ENCODE results near the gene PMIS2. TPM values are rescaled to one million over a fixed set of nuclear protein-coding genes. Genes with fewer than 3 reads are reported as not detected.

The PMIS2 gene
- total RNA-seq (ENCODE audit: unreplicated experiment): not detected
- long read RNA-seq: 0 reads

GRCh38 chr19:35585848-35586247 lies at the start of gene PMIS2:
Gene PMIS2, plus strand, starts transcription at chr19:35586173. Its CDS starts 87 bp downstream, at chr19:35586260.
- Mint-ChIP-seq H3K27me3 (ENCODE audit: unreplicated experiment) (peaks cover 3% of the 10 kb centered on the region), H3K36me3 (ENCODE audit: low read depth, unreplicated experiment) (no peaks in the 10 kb centered on the region), H3K27ac (ENCODE audit: unreplicated experiment) (no peak within 1 kb of the TSS), H3K4me3 (ENCODE audit: unreplicated experiment) (no peak within 1 kb of the TSS), H3K4me1 (ENCODE audit: unreplicated experiment) (no peaks in the 10 kb centered on the region), H3K9me3 (ENCODE audit: unreplicated experiment) (no peaks in the 10 kb centered on the region)
- DNase-seq (ENCODE audit: low spot score): no peak
- no peak for TF ChIP-seq CTCF (IDR thresholded peaks at IDR 0.05; ENCODE audit: unreplicated experiment)

GRCh38 chr19:35539314-35539713 lies 46.7 kb upstream of the PMIS2 start:
- Mint-ChIP-seq H3K9me3 (ENCODE audit: unreplicated experiment) (no peaks in the 10 kb centered on the region), H3K27ac (ENCODE audit: unreplicated experiment) (no peak overlapping the region)
- TF ChIP-seq CTCF (IDR thresholded peaks at IDR 0.05; ENCODE audit: unreplicated experiment): no peak

GRCh38 chr19:35539850-35540249 lies 46.1 kb upstream of the PMIS2 start:
- Mint-ChIP-seq H3K9me3 (ENCODE audit: unreplicated experiment) (no peaks in the 10 kb centered on the region), H3K4me1 (ENCODE audit: unreplicated experiment) (peaks cover 7% of the 10 kb centered on the region), H3K36me3 (ENCODE audit: low read depth, unreplicated experiment) (peaks cover 11% of the 10 kb centered on the region), H3K27me3 (ENCODE audit: unreplicated experiment) (peaks cover 9% of the 10 kb centered on the region), H3K27ac (ENCODE audit: unreplicated experiment) (no peak overlapping the region), H3K4me3 (ENCODE audit: unreplicated experiment) (no peak overlapping the region)
- no peak for DNase-seq (ENCODE audit: low spot score)
- TF ChIP-seq CTCF (IDR thresholded peaks at IDR 0.05; ENCODE audit: unreplicated experiment): no peak

More at GRCh38 chr19:35539314-35539713, 46.7 kb upstream of the PMIS2 start:
- H3K4me1 Mint-ChIP-seq (ENCODE audit: unreplicated experiment): peaks cover 1% of the 10 kb centered on the region
- peaks cover 11% of the 10 kb centered on the region for H3K36me3 Mint-ChIP-seq (ENCODE audit: low read depth, unreplicated experiment)
- DNase-seq (ENCODE audit: low spot score): no peak
- peaks cover 7% of the 10 kb centered on the region for H3K27me3 Mint-ChIP-seq (ENCODE audit: unreplicated experiment)
- H3K4me3 Mint-ChIP-seq (ENCODE audit: unreplicated experiment): no peak overlapping the region

- no peak for TF ChIP-seq CTCF (IDR thresholded peaks at IDR 0.05; ENCODE audit: unreplicated experiment)
- Mint-ChIP-seq H3K4me1 (ENCODE audit: unreplicated experiment) (peaks cover 7% of the 10 kb centered on the region), H3K4me3 (ENCODE audit: unreplicated experiment) (peak overlapping the region; percentile 57), H3K9me3 (ENCODE audit: unreplicated experiment) (no peaks in the 10 kb centered on the region), H3K27ac (ENCODE audit: unreplicated experiment) (no peak overlapping the region), H3K36me3 (ENCODE audit: low read depth, unreplicated experiment) (peaks cover 11% of the 10 kb centered on the region), H3K27me3 (ENCODE audit: unreplicated experiment) (peaks cover 9% of the 10 kb centered on the region)
- DNase-seq (ENCODE audit: low spot score): no peak
These were observed 45.5 kb upstream of the PMIS2 start for GRCh38 chr19:35540356-35540927.

GRCh38 chr19:35542209-35542608 lies 43.8 kb upstream of the PMIS2 start:
- Mint-ChIP-seq H3K9me3 (ENCODE audit: unreplicated experiment) (no peaks in the 10 kb centered on the region), H3K4me1 (ENCODE audit: unreplicated experiment) (peaks cover 13% of the 10 kb centered on the region), H3K27ac (ENCODE audit: unreplicated experiment) (no peak overlapping the region), H3K4me3 (ENCODE audit: unreplicated experiment) (no peak overlapping the region), H3K27me3 (ENCODE audit: unreplicated experiment) (peaks cover 9% of the 10 kb centered on the region), H3K36me3 (ENCODE audit: low read depth, unreplicated experiment) (peaks cover 11% of the 10 kb centered on the region)
- DNase-seq (ENCODE audit: low spot score): no peak
- TF ChIP-seq CTCF (IDR thresholded peaks at IDR 0.05; ENCODE audit: unreplicated experiment): no peak

Measured in endothelial cell (in vitro differentiated cells).